Memory B cell (primary cell): Measurements from ENCODE around the gene DPP10.

Experiments used
- ATAC-seq: fragments of 150-1000 bp; cut with Tn5 transposase; 2 replicates; pipeline ENCODE4 v1.10.0; 2021; ENCODE audit warnings: low read depth, mild to moderate bottlenecking, moderate library complexity
- DNase-seq, 2 donors: peaks; one replicate each; pipeline ENCODE4 v3.0.0; 2022; ENCODE audit warnings: low spot score in 2 of 2
- H3K27ac Mint-ChIP-seq: one replicate; pipeline ENCODE4 v1.8.0; 2022; ENCODE audit warnings: mild to moderate bottlenecking, moderate library complexity, mixed read lengths
- H3K27me3 Mint-ChIP-seq: one replicate; pipeline ENCODE4 v1.8.0; 2022; ENCODE audit warnings: mixed read lengths
- H3K36me3 Mint-ChIP-seq: one replicate; pipeline ENCODE4 v1.8.0; 2022; ENCODE audit warnings: mild to moderate bottlenecking, mixed read lengths
- H3K4me1 Mint-ChIP-seq: one replicate; pipeline ENCODE4 v1.8.0; 2022; ENCODE audit warnings: mixed read lengths
- H3K4me3 Mint-ChIP-seq: one replicate; pipeline ENCODE4 v1.8.0; 2022; ENCODE audit warnings: mild to moderate bottlenecking, moderate library complexity, mixed read lengths
- H3K9me3 Mint-ChIP-seq: one replicate; pipeline ENCODE4 v1.8.0; 2022; ENCODE audit warnings: mixed read lengths

Gene DPP10

GRCh38 chr2:115880558-115880957, 1438.1 kb downstream of the DPP10 start:
- Mint-ChIP-seq H3K27me3 (no peaks in the 10 kb centered on the region), H3K36me3 (no peaks in the 10 kb centered on the region), H3K4me3 (no peak overlapping the region), H3K27ac (no peak overlapping the region), H3K4me1 (no peaks in the 10 kb centered on the region), H3K9me3 (peaks cover 8% of the 10 kb centered on the region)
- DNase-seq (no peak), ATAC-seq (no peak)

GRCh38 chr2:115887209-115887776, 1444.9 kb downstream of the DPP10 start:
- H3K4me1 Mint-ChIP-seq, result no peaks in the 10 kb centered on the region
- H3K36me3 Mint-ChIP-seq, result no peaks in the 10 kb centered on the region
- no peak overlapping the region for H3K4me3 Mint-ChIP-seq
- no peak overlapping the region for H3K27ac Mint-ChIP-seq
- ATAC-seq (no peak), DNase-seq (no peak)
- H3K9me3 Mint-ChIP-seq, result peaks cover 13% of the 10 kb centered on the region
- H3K27me3 Mint-ChIP-seq, result no peaks in the 10 kb centered on the region
